DOHH2 (cell line): ENCODE measurements around the gene DENND11.

ENCODE experiments used
- CTCF ChIP-seq: fragments of 200-600 bp; sonication (generic); IDR thresholded peaks from one replicate; pipeline ENCODE4 v1.5.1; 2014; ENCODE audit warnings: antibody characterized with exemption, mild to moderate bottlenecking, low read depth, low read length; ENCODE audit not compliant: poor library complexity, severe bottlenecking
- EZH2phosphoT487 ChIP-seq: fragments of 200-600 bp; sonication (generic); IDR thresholded peaks from 2 replicates; pipeline ENCODE4 v1.6.1; 2017; ENCODE audit warnings: borderline replicate concordance, mild to moderate bottlenecking, antibody characterized with exemption, low read length, moderate library complexity, mixed read lengths

DNA sequence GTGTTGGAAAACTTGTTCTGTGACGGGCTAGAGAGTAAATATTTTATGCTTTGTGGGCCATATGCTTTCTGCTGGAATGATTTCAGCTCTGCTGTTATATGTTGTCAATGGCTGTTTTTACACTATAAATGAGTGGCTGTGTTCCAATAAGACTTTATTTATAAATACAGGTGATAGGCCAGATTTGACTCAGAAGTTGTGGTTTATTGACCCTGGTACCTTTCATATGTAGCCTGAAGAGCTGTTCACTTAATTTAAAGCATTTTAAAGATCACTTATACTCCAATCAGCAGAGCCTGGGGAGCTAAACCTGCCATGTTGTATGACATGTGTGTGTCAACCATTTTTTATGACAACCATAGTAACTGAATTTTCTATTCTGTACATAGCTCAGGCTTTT lies 27.1 kb upstream of the DENND11 start:
- no peak for TF ChIP-seq CTCF
- TF ChIP-seq EZH2phosphoT487 = no peak
